Fibroblast of mammary gland (primary cell): ENCODE results near the gene DMRTC2.

Experiments used
- DNase-seq: peaks from one replicate; pipeline ENCODE4 v3.0.0-alpha.2; 2010; ENCODE audit warnings: low read depth
- H3K4me3 ChIP-seq: 2 replicates; pipeline ENCODE4 v1.5.1; 2011; ENCODE audit warnings: low read depth, mild to moderate bottlenecking, low read length, moderate library complexity; ENCODE audit not compliant: control insufficient read depth
- CTCF ChIP-seq: conservative IDR thresholded peaks from 2 replicates; pipeline ENCODE4 v1.5.1; 2011; ENCODE audit warnings: low read depth, low read length, inconsistent platforms; ENCODE audit not compliant: control insufficient read depth, insufficient read depth

Gene DMRTC2

GRCh38 chr19:41861116-41861768 lies 16.4 kb downstream of the DMRTC2 start:
- no peak for TF ChIP-seq CTCF
- H3K4me3 ChIP-seq = peak overlapping the region; percentile 84
- DNase-seq = no peak

GRCh38 chr19:41861846-41862245 lies 17.0 kb downstream of the DMRTC2 start:
- TF ChIP-seq CTCF = no peak
- no peak for DNase-seq
- peak overlapping the region; percentile 84 for H3K4me3 ChIP-seq

- no peak for TF ChIP-seq CTCF
- no peak for DNase-seq
- peak overlapping the region; percentile 84 for H3K4me3 ChIP-seq
Observed at GRCh38 chr19:41862445-41862986, 17.7 kb downstream of the DMRTC2 start.

- DNase-seq = no peak
- no peak for TF ChIP-seq CTCF
- H3K4me3 ChIP-seq = no peak overlapping the region
Observed at GRCh38 chr19:41863209-41863931, 18.5 kb downstream of the DMRTC2 start.

- no peak overlapping the region for H3K4me3 ChIP-seq
- no peak for DNase-seq
- no peak for TF ChIP-seq CTCF
Observed at GRCh38 chr19:41864374-41864773, 19.5 kb downstream of the DMRTC2 start.

DNA sequence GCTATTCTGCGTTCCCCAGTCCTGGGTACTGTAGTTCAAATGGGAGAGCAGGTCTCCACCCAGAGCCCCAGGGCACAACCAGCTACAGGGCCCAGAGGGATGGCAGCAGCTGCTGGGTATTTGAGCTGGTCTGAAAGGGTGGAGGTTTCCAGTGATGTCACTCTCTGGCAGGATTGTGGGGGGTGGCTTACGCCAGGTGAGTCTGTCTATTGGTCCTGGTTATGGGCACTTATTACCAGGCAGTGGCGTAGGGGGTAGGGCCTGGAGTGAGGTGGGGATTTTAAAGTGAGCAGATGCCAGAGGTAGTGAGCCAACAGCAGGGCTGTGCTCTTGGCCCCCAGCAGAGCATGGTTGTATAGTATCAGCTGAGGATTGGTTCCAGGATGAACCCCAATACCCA lies 21.4 kb downstream of the DMRTC2 start:
- no peak for TF ChIP-seq CTCF
- no peak overlapping the region for H3K4me3 ChIP-seq
- no peak for DNase-seq
